Smooth muscle cell (in vitro differentiated cells): ENCODE results near the gene GUCA2B. TPM values are rescaled to one million over a fixed set of nuclear protein-coding genes. Genes with fewer than 3 reads are reported as not detected.

ENCODE experiments used
- DNase-seq: peaks from one replicate; lab custom pipeline; 2025; ENCODE audit not compliant: unreplicated experiment; lab: John Stamatoyannopoulos, UW
- H2AFZ ChIP-seq: fragments of 200-600 bp; sonication (generic); 2 replicates; pipeline ENCODE4 v1.6.0; 2016; ENCODE audit warnings: antibody characterized with exemption, low read depth, mild to moderate bottlenecking
- H3F3A ChIP-seq: fragments of 200-600 bp; sonication (generic); 2 replicates; pipeline ENCODE4 v1.6.0; 2017; ENCODE audit warnings: antibody characterized with exemption, low read depth
- H3K27ac ChIP-seq: fragments of 200-600 bp; sonication (generic); 2 replicates; pipeline ENCODE4 v1.5.1; 2016; ENCODE audit warnings: low read depth, mild to moderate bottlenecking
- H3K27me3 ChIP-seq: fragments of 200-600 bp; sonication (generic); 2 replicates; pipeline ENCODE4 v1.6.1; 2016; ENCODE audit warnings: low read depth, mild to moderate bottlenecking
- H3K36me3 ChIP-seq: fragments of 200-600 bp; sonication (generic); 2 replicates; pipeline ENCODE4 v1.5.1; 2016; ENCODE audit warnings: low read depth
- H3K4me1 ChIP-seq: fragments of 200-600 bp; sonication (generic); 2 replicates; pipeline ENCODE4 v1.5.1; 2016; ENCODE audit warnings: low read depth
- H3K4me2 ChIP-seq: fragments of 200-600 bp; sonication (generic); 2 replicates; pipeline ENCODE4 v1.6.0; 2016; ENCODE audit warnings: mild to moderate bottlenecking
- H3K4me3 ChIP-seq: fragments of 200-600 bp; sonication (generic); 2 replicates; pipeline ENCODE4 v1.5.1; 2016; ENCODE audit warnings: mild to moderate bottlenecking
- H3K79me2 ChIP-seq: fragments of 200-600 bp; sonication (generic); 2 replicates; pipeline ENCODE4 v1.6.0; 2016; ENCODE audit warnings: low read depth, mild to moderate bottlenecking
- H3K9ac ChIP-seq: fragments of 200-600 bp; sonication (generic); 2 replicates; pipeline ENCODE4 v1.6.0; 2016; ENCODE audit warnings: low read depth
- H3K9me3 ChIP-seq: fragments of 200-600 bp; sonication (generic); replicated peaks from 2 replicates; pipeline ENCODE4 v1.5.1; 2016; ENCODE audit warnings: low read depth
- H4K20me1 ChIP-seq: fragments of 200-600 bp; sonication (generic); 2 replicates; pipeline ENCODE4 v1.6.0; 2016; ENCODE audit warnings: low read depth
- WGBS: methylation state at CpG from one replicate; pipeline ENCODE4 v1.1.7; 2016; ENCODE audit warnings: low lambda C conversion rate; 5-methylcytosine and 5-hydroxymethylcytosine counted together
- polyA plus RNA-seq: library from polyadenylated mRNA; unstranded; fragments of >200 nt; fragmentation: Nextera tagmentation; extraction: Ambion mirVana; gene quantifications from 2 replicates; pipeline ENCODE4 v1.2.1, GENCODE V29; 2016
- total RNA-seq: library from RNA; depleted of rRNA; stranded (reverse); fragments of >200 nt; gene quantifications from 2 replicates; pipeline ENCODE4 v1.2.3, GENCODE V29; 2014
- TF ChIP-seq, protein P1 (sequence below): fragments of 200-600 bp; sonication (generic); IDR thresholded peaks from 2 replicates; pipeline ENCODE4 v1.5.1; 2017; ENCODE audit warnings: borderline replicate concordance, mild to moderate bottlenecking, antibody characterized with exemption; ENCODE audit not compliant: insufficient read depth, poor library complexity, severe bottlenecking

Gene GUCA2B
- not detected in 2 replicates for total RNA-seq
- not detected in 2 replicates for polyA plus RNA-seq

DNA sequence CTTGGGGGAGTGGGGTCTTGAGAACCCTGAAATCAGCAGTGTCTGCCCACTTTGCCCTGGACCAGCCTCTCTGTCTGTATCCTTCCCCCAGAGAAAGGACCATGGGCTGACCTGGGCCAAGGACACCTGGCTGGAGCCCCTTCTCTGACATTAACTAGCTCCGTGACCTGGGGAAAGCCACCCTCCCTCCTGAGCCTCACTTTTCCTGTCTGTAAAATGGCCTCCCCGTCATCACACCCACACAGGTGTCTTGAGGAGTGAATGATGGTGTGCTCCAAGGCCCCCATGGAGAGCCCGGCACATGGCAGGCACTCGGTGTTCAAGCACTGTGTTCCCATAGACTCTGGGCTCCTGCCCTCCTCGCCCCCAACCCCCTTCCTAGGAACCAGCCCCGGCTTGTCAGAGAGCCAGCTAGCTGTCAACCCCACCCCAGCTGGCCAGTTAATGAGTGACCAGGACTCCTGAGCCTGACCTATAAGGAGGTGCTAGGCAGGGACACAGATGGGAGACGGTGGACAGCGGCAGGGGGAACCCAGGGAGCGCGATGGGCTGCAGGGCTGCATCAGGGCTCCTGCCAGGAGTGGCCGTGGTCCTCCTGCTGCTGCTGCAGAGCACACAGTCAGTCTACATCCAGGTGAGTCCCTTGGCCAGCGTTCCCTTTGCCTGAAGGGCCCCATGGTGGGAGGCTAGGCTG is at the start of gene GUCA2B:
Gene GUCA2B, plus strand, starts transcription at position 504 of the 694 bp plus-strand sequence. Its CDS starts 41 bp downstream, at position 545.
- no peak within 1 kb of the TSS for H3K4me3 ChIP-seq
- DNase-seq, result no peak
- no peak within 1 kb of the TSS for H3K9ac ChIP-seq
- H3K4me2 ChIP-seq, result no peak within 1 kb of the TSS
- H3K27me3 ChIP-seq, result peaks cover 35% of the 10 kb centered on the region
- TF ChIP-seq, protein P1, sequence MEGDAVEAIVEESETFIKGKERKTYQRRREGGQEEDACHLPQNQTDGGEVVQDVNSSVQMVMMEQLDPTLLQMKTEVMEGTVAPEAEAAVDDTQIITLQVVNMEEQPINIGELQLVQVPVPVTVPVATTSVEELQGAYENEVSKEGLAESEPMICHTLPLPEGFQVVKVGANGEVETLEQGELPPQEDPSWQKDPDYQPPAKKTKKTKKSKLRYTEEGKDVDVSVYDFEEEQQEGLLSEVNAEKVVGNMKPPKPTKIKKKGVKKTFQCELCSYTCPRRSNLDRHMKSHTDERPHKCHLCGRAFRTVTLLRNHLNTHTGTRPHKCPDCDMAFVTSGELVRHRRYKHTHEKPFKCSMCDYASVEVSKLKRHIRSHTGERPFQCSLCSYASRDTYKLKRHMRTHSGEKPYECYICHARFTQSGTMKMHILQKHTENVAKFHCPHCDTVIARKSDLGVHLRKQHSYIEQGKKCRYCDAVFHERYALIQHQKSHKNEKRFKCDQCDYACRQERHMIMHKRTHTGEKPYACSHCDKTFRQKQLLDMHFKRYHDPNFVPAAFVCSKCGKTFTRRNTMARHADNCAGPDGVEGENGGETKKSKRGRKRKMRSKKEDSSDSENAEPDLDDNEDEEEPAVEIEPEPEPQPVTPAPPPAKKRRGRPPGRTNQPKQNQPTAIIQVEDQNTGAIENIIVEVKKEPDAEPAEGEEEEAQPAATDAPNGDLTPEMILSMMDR, result no peak
- no peak within 1 kb of the TSS for H2AFZ ChIP-seq
- H3F3A ChIP-seq, result no peaks in the 10 kb centered on the region
- no peaks in the 10 kb centered on the region for H3K9me3 ChIP-seq
- no peaks in the 10 kb centered on the region for H3K4me1 ChIP-seq
- H4K20me1 ChIP-seq, result no peaks in the 10 kb centered on the region
- 82% methylated on average over 12 of the region's 12 CpGs for WGBS
- no peak within 1 kb of the TSS for H3K27ac ChIP-seq
- H3K79me2 ChIP-seq, result no peaks in the 10 kb centered on the region
- no peaks in the 10 kb centered on the region for H3K36me3 ChIP-seq

DNA sequence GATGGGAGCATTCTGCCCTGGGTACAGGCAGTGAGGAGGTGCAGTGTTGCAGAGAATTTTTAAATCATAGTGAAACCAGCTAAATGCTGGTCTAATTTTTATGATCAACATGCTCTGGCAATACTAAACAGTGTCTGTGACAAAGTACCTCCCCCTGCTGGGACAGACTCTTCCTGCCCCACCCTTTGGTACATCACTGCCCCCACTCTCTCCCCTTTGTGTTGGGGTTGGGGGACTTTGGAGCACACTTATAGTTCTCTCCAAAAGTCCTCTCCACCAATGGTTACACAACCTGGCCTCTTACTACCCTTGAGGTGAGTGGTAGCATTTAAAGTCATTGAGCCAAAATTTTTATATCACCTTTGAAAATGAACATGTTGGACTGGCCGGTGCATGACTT is 48.2 kb upstream of the GUCA2B start:
- Histone ChIP-seq H3K27ac (no peak overlapping the region), H3K36me3 (no peaks in the 10 kb centered on the region), H3K9me3 (no peaks in the 10 kb centered on the region), H3K4me3 (no peak overlapping the region), H3K9ac (no peak overlapping the region), H4K20me1 (no peaks in the 10 kb centered on the region), H3K4me1 (no peaks in the 10 kb centered on the region), H2AFZ (no peak overlapping the region), H3F3A (no peaks in the 10 kb centered on the region), H3K27me3 (peaks cover 23% of the 10 kb centered on the region), H3K79me2 (no peaks in the 10 kb centered on the region), H3K4me2 (no peak overlapping the region)
- DNase-seq, result no peak
- TF ChIP-seq, protein P1, result no peak
- whole genome bisulfite sequencing, result 100% methylated on average over 1 of the region's 1 CpG

DNA sequence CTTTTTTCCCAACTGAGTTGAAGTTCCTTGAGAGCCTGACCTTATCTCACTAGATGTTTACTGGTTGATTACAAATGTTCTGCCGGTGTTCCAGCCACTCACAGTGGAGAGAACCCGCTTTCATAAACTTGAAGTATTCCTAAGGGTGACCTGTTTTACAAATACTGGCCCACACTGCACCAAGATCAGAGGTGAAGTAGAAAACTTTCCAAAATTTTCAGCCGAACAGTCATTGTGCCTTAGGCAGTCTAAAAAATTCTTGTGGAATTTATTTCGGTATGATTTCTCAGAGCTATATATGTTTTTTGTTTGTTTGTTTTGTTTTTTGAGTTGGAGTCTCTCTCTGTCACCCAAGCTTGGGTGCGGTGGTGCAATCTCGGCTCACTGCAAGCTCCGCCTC is 44.9 kb upstream of the GUCA2B start:
- no peaks in the 10 kb centered on the region for H4K20me1 ChIP-seq
- no peaks in the 10 kb centered on the region for H3K4me1 ChIP-seq
- TF ChIP-seq, protein P1, result no peak
- 94% methylated on average over 7 of the region's 7 CpGs for WGBS
- no peaks in the 10 kb centered on the region for H3K79me2 ChIP-seq
- no peaks in the 10 kb centered on the region for H3K36me3 ChIP-seq
- H3F3A ChIP-seq, result no peaks in the 10 kb centered on the region
- H3K9me3 ChIP-seq, result no peaks in the 10 kb centered on the region
- peaks cover 23% of the 10 kb centered on the region for H3K27me3 ChIP-seq
- no peak overlapping the region for H3K4me2 ChIP-seq
- no peak overlapping the region for H3K27ac ChIP-seq
- DNase-seq, result no peak
- no peak overlapping the region for H3K9ac ChIP-seq
- no peak overlapping the region for H3K4me3 ChIP-seq
- H2AFZ ChIP-seq, result no peak overlapping the region

DNA sequence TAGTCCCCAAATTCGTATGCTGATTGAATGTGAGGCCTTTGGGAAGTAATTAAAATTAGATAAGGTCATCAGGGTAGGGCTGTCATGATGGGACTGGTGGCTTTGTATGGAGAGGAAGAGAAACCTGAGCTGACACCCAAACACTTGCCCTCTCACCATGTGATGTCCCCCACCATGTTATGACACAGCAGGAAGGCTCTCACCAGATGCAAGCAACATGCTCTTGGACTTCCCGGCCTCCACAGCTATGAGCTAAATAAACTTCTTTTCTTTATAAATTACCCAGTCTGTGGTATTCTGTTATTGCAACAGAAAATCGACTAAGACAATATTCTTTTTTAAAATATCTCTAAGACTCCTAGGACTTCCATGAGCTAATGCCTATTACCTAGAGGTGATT is 43.6 kb upstream of the GUCA2B start:
- Histone ChIP-seq H3K79me2 (no peaks in the 10 kb centered on the region), H3F3A (no peaks in the 10 kb centered on the region), H4K20me1 (no peaks in the 10 kb centered on the region), H2AFZ (no peak overlapping the region), H3K4me3 (no peak overlapping the region), H3K27ac (no peak overlapping the region), H3K36me3 (no peaks in the 10 kb centered on the region), H3K9ac (no peak overlapping the region), H3K9me3 (no peaks in the 10 kb centered on the region), H3K4me2 (no peak overlapping the region), H3K27me3 (peaks cover 13% of the 10 kb centered on the region), H3K4me1 (no peaks in the 10 kb centered on the region)
- DNase-seq, result no peak
- 90% methylated on average over 3 of the region's 3 CpGs for WGBS
- TF ChIP-seq, protein P1, result no peak
